K562 (cell line): ENCODE measurements around the gene MAST4. TPM values are rescaled to one million over a fixed set of nuclear protein-coding genes. Genes with fewer than 3 reads are reported as not detected.

ENCODE experiments used
- ATAC-seq: fragments of 200-7000 bp; cut with Tn5 transposase; 3 replicates; pipeline ENCODE4 v1.9.1; 2020; ENCODE audit warnings: moderate library complexity
- BruUV-seq: library from RNA; stranded (reverse); fragments of 400-500 nt; replicated peaks from 2 replicates; lab custom pipeline; 2021; lab: Mats Ljungman, UMichigan
- CTCF ChIA-PET: fragments of 300-600 bp; formaldehyde crosslinking; extraction: SDS; loops from one replicate; lab custom pipeline; 2021; ENCODE audit warnings: low intra/inter-chr PET ratio; lab: Yijun Ruan, JAX
- POLR2A ChIA-PET: fragments of 300-600, 350-650 bp; sonication (Branson Sonifier 250); formaldehyde crosslinking; extraction: SDS; loops from one replicate; lab custom pipeline; 2021; ENCODE audit warnings: antibody characterized with exemption, inconsistent platforms; lab: Yijun Ruan, JAX
- DNase-seq, 4 experiments: peaks; one replicate each; pipeline versions ENCODE4 v3.0.0 to v3.0.0-alpha.2; 2011 to 2018; ENCODE audit warnings: low spot score in 3 of 4, mixed read lengths in 3 of 4; ENCODE audit errors: extremely low read depth in 1 of 4
- FAIRE-seq: peaks from 2 replicates; lab custom pipeline; 2011; peaks lifted over from hg19 to GRCh38; lab: Jason Lieb, UNC
- H2AFZ ChIP-seq: 2 replicates; pipeline ENCODE4 v1.6.0; 2011; ENCODE audit warnings: low read depth, low read length, control low read depth, inconsistent platforms
- H3K27ac ChIP-seq: fragments of 200-600 bp; 3 replicates; pipeline ENCODE4 v1.8.0; 2011; ENCODE audit warnings: low read depth, mild to moderate bottlenecking, control low read depth, inconsistent platforms, low read length, moderate library complexity, mixed read lengths; ENCODE audit errors: extremely low read depth
- H3K27me3 ChIP-seq, 2 experiments: fragments of 300-600 bp in 1 of 2; 2 replicates in 1 of 2; 3 replicates in 1 of 2; pipeline versions ENCODE4 v1.6.0 to v1.8.0; 2011; ENCODE audit warnings: inconsistent platforms in 2 of 2, low read length in 2 of 2, mild to moderate bottlenecking in 1 of 2, mixed read lengths in 1 of 2, moderate library complexity in 1 of 2; ENCODE audit not compliant: control insufficient read depth in 2 of 2, insufficient read depth in 2 of 2
- H3K36me3 ChIP-seq: fragments of 300-600 bp; 3 replicates; pipeline ENCODE4 v1.8.0; 2011; ENCODE audit warnings: mild to moderate bottlenecking, low read length, inconsistent platforms; ENCODE audit not compliant: control insufficient read depth, insufficient read depth
- H3K4me1 ChIP-seq, 2 experiments: fragments of 200-600 bp in 1 of 2; replicated peaks in 1 of 2; 2 replicates in 1 of 2; 3 replicates in 1 of 2; pipeline versions ENCODE4 v1.5.1 to v1.8.0; 2011; ENCODE audit warnings: inconsistent platforms in 2 of 2, low read length in 2 of 2, mild to moderate bottlenecking in 1 of 2, mixed read lengths in 1 of 2, moderate library complexity in 1 of 2; ENCODE audit not compliant: control insufficient read depth in 2 of 2, insufficient read depth in 2 of 2
- H3K4me2 ChIP-seq: 2 replicates; pipeline ENCODE4 v1.6.1; 2011; ENCODE audit warnings: low read length, control low read depth, inconsistent platforms, mixed read lengths; ENCODE audit not compliant: insufficient read depth
- H3K4me3 ChIP-seq: fragments of 200-600 bp; sonication (generic), shearing (Covaris generic); 2 replicates; pipeline ENCODE4 v1.5.1; 2016; ENCODE audit warnings: control low read depth, inconsistent platforms
- H3K79me2 ChIP-seq: fragments of 200-600 bp; 3 replicates; pipeline ENCODE4 v1.8.0; 2011; ENCODE audit warnings: low read length, inconsistent platforms; ENCODE audit not compliant: control insufficient read depth, insufficient read depth
- H3K9ac ChIP-seq, 2 experiments: 2 replicates each; pipeline versions ENCODE4 v1.6.0 to v1.6.1; 2011; ENCODE audit warnings: low read depth in 2 of 2, low read length in 2 of 2, control low read depth in 1 of 2, inconsistent platforms in 1 of 2, mild to moderate bottlenecking in 1 of 2, mixed read lengths in 1 of 2; ENCODE audit not compliant: insufficient read depth in 1 of 2
- H3K9me1 ChIP-seq: one replicate; pipeline ENCODE4 v1.6.0; 2011; ENCODE audit warnings: inconsistent platforms, mild to moderate bottlenecking, low read length, moderate library complexity; ENCODE audit not compliant: control insufficient read depth, insufficient read depth
- H3K9me3 ChIP-seq: replicated peaks from 2 replicates; pipeline ENCODE4 v1.5.1; 2011; ENCODE audit warnings: low read depth, low read length, inconsistent platforms; ENCODE audit not compliant: control insufficient read depth, insufficient read depth
- H4K20me1 ChIP-seq: replicated peaks from 2 replicates; pipeline ENCODE4 v1.6.1; 2011; ENCODE audit warnings: low read length, inconsistent platforms, mixed read lengths; ENCODE audit not compliant: control insufficient read depth, insufficient read depth
- E2F6 ChIP-seq, 2 experiments: IDR thresholded peaks; 2 replicates each; pipeline ENCODE4 v1.6.1; 2011; ENCODE audit warnings: borderline replicate concordance in 1 of 2, control low read depth in 1 of 2, low read depth in 1 of 2, low read length in 1 of 2, mild to moderate bottlenecking in 1 of 2, mixed read lengths in 1 of 2, moderate library complexity in 1 of 2; ENCODE audit not compliant: insufficient read depth in 1 of 2, insufficient read length in 1 of 2, poor library complexity in 1 of 2, severe bottlenecking in 1 of 2; ENCODE audit errors: extremely low read depth in 1 of 2
- ELF4 ChIP-seq: fragments of 450-650 bp; formaldehyde crosslinking; IDR thresholded peaks from 2 replicates; pipeline ENCODE4 v1.4.0; 2022; ENCODE audit warnings: missing genetic modification characterization
- GATA2 ChIP-seq: sonication (generic); formaldehyde crosslinking; IDR thresholded peaks from 2 replicates; pipeline ENCODE4 v1.4.0; 2020; ENCODE audit warnings: mild to moderate bottlenecking, missing genetic modification reagents
- PCBP2 ChIP-seq: fragments of 200-400 bp; formaldehyde crosslinking; IDR thresholded peaks from 2 replicates; pipeline ENCODE4 v1.6.1; 2018; ENCODE audit warnings: low read length, low read depth, mild to moderate bottlenecking, moderate library complexity; ENCODE audit not compliant: poor library complexity, severe bottlenecking
- RERE ChIP-seq: sonication (generic); formaldehyde crosslinking; IDR thresholded peaks from 2 replicates; pipeline ENCODE4 v1.8.0; 2023; ENCODE audit warnings: missing genetic modification reagents, mild to moderate bottlenecking, borderline replicate concordance
- ZNF551 ChIP-seq: fragments of 250-450 bp; sonication (Bioruptor Pico); IDR thresholded peaks from 2 replicates; pipeline ENCODE4 v1.5.0; 2021; ENCODE audit warnings: mild to moderate bottlenecking, moderate library complexity
- WGBS: fragments of 100-300 bp; shearing (Covaris generic); methylation state at CpG from one replicate; pipeline ENCODE4 v1.1.6; 2016; ENCODE audit warnings: low coverage, mixed read lengths; ENCODE audit not compliant: insufficient coverage; ENCODE audit errors: missing lambda C conversion rate; 5-methylcytosine and 5-hydroxymethylcytosine counted together
- in situ Hi-C: fragments of 300-500 bp; cut with MboI; formaldehyde crosslinking; loops from 4 replicates; pipeline ENCODE4 v1.15.0; 2018; ENCODE audit warnings: inconsistent platforms, mixed read lengths
- intact Hi-C: fragments of 100-400 bp; cut with micrococcal nuclease; formaldehyde crosslinking; loops from 2 replicates; pipeline ENCODE4 v1.14.2; 2022
- polyA plus RNA-seq, 8 experiments: library from polyadenylated mRNA; depleted of rRNA in 4 of 8; stranded (reverse) in 5 of 8; unstranded in 3 of 8; fragments of >200 nt; fragmentation: Nextera tagmentation in 2 of 8; fragmentation: Illumina TruSeq in 1 of 8; extraction: Ambion mirVana in 2 of 8; extraction: Trizol in 1 of 8; gene quantifications; 2 replicates each; pipeline versions ENCODE4 v1.2.1 to v1.2.3, GENCODE V29; 2011 to 2014; ENCODE audit warnings: inconsistent platforms in 1 of 8, missing spikeins in 1 of 8
- total RNA-seq, 7 experiments: library from RNA; depleted of rRNA in 6 of 7; stranded (reverse); fragments of >200 nt in 6 of 7; fragmentation: Illumina TruSeq in 2 of 7; extraction: Trizol in 2 of 7; gene quantifications; 2 replicates each; pipeline versions ENCODE4 v1.2.1 to v1.2.3, GENCODE V29; 2011 to 2021; ENCODE audit warnings: low replicate concordance in 1 of 7
- TF ChIP-seq, protein P1 (sequence below): fragments of 250-450 bp; sonication (Bioruptor Pico); IDR thresholded peaks from 2 replicates; pipeline ENCODE4 v1.5.0; 2021; ENCODE audit warnings: mild to moderate bottlenecking, moderate library complexity

MAST4 gene
- total and polyA plus RNA-seq, 9 of the 15 experiments (the other 6 are each of a cell fraction or from before 2014, with no cell fraction given) = 0.88 to 10.1 (median 5.2) TPM

DNA sequence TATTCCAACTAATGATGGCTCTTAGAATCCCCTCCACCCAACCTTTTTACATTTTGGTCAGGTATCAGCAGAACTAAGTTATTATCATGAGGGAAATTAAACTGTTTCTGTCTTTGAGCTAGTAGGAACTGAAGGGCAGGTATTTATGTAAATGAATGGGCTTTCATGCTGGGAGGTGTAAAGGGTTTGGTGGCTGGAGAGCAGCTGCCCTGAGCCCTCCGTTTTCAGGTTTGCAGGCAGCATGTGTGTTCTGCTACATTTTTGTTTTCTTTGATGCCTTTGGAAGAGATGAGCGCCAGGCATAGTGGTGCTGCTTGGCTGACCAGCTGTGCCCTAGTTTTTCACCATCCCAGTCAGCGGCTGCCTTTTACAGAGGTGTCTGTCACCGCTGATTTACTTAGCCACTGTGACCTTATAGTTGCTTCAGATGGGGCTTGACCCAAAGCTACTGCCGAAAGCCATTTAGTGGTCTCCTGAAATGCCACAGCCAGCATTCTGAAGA, 231.9 kb downstream of the MAST4 start:
- FAIRE-seq (no peak), ATAC-seq (no peak), DNase-seq (no peak)
- no peak overlapping the region for H3K27ac ChIP-seq
- no TSS peak for BruUV-seq
- H3K4me1 ChIP-seq = no peaks in the 10 kb centered on the region
- H3K4me3 ChIP-seq = no peak overlapping the region
- 3% methylated on average over 5 of the region's 5 CpGs for WGBS
- H3K4me2 ChIP-seq = no peak overlapping the region
- ChIA-PET CTCF (no interaction called here), POLR2A (no interaction called here)
- no peaks in the 10 kb centered on the region for H3K36me3 ChIP-seq
- H3K9ac ChIP-seq = no peak overlapping the region
- peaks cover 0 to 17% of the 10 kb centered on the region in 2 experiments; a peak in 2 of 5 replicates for H3K27me3 ChIP-seq
- H2AFZ ChIP-seq = no peak overlapping the region
- no peaks in the 10 kb centered on the region for H3K9me3 ChIP-seq
- H4K20me1 ChIP-seq = no peaks in the 10 kb centered on the region
- in situ Hi-C loops (loop anchor here (10.0 kb wide), 1 partner anchor 387 kb away; no protein-coding TSS in a partner anchor), intact Hi-C loops (no loop called here)
- no peaks in the 10 kb centered on the region for H3K9me1 ChIP-seq
- H3K79me2 ChIP-seq = no peaks in the 10 kb centered on the region
- TF ChIP-seq GATA2 (CRISPR knock-in tag) (no peak), E2F6 (IDR thresholded peaks at IDR 0.05; ENCODE audit: borderline replicate concordance in 1 of 2, extremely low read depth in 1 of 2, insufficient read depth in 1 of 2, insufficient read length in 1 of 2, low read depth in 1 of 2, low read length in 1 of 2, poor library complexity in 1 of 2, severe bottlenecking in 1 of 2) (no peak), RERE (no peak), ZNF551 (CRISPR knock-in tag) (no peak), PCBP2 (no peak), ELF4 (CRISPR knock-in tag) (no peak)
- TF ChIP-seq, protein P1, sequence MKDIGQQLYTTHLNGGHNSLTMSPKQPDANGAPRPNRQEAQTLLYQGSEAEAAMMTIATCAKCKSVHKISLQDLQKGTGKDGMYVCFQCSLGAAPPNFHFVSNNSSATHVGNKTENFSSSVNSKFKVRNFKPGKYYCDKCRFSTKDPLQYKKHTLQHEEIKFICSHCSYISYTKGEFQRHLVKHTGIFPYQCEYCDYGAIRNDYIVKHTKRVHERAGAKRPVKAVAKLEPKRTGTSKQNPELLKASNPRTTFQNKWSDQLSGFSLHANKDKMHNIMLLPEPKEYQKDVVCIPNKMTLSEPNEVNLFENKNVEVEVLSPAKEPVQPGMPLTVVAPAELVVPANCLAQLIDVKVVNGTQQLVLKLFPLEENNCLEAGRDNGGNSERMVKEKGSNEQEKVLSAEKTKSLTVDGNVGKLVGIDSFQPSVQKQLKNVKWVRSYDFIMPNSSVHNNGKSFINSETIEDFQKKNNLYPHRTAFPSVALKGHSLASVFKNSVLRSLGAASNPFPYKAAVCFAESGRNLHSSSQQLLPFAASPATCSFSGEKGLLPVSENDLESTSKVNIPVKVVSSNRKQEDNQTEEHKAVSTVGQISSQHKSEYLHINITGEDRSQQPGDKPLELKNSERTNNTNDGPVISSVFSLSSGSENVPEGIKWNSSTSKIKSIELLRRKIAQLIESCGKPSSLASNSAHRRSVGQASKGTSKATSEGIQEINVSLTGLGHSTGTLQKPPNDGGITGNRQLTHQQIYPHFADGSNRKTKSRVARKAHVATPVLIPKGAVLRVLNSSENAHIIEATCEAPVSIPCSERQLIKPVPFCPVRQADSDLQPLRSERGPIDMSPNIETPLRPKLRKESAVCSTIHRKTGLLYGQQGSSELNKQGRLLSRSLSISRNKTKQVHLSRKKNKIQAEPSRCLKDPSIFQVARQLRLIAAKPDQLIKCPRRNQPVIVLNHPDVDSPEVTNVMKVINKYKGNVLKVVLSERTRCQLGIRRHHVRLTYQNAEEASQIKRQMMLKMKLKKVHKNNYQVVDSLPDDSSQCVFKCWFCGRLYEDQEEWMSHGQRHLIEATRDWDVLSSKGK = no peak
